ENCODE measurements around the gene SNX20.
A peak's percentile ranks its signal among the peaks of the same experiment; 100 is the strongest.

SNX20 gene

DNA sequence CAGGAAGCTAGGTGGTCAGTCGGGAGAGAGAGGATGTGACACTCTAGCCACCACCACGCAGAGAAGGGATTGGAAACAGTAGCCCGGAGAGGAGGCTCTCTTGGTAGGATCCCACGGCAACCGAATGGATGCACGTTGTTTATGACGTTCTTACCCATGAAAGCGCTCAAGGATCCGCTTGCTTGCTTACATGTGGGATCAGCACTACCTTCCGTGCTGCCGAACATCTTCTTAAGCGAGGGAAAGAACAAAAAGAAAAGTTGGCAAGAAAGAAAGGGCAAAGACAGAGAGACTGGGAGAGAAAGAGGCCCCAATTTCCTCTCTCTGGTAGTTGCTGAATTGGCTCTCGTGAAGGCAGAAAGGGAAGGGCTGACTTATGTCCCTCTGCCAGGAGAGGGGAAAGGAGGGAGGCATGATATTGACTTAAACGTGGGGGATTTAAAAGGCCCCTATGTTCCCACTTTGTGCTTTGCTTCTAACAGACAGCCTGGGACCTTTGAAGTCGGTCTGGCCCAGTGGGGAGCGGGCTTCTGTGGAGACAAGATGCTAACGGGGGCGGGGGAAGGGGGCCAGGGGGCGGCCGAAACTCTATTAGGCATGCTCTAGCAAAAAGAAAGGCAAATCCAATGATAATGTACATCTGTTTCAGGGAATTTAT, 35.4 kb downstream of the SNX20 start:
- H3K27me3 Mint-ChIP-seq (ENCODE audit: low read depth), result peaks cover 7% of the 10 kb centered on the region
- TF ChIP-seq, protein P1, sequence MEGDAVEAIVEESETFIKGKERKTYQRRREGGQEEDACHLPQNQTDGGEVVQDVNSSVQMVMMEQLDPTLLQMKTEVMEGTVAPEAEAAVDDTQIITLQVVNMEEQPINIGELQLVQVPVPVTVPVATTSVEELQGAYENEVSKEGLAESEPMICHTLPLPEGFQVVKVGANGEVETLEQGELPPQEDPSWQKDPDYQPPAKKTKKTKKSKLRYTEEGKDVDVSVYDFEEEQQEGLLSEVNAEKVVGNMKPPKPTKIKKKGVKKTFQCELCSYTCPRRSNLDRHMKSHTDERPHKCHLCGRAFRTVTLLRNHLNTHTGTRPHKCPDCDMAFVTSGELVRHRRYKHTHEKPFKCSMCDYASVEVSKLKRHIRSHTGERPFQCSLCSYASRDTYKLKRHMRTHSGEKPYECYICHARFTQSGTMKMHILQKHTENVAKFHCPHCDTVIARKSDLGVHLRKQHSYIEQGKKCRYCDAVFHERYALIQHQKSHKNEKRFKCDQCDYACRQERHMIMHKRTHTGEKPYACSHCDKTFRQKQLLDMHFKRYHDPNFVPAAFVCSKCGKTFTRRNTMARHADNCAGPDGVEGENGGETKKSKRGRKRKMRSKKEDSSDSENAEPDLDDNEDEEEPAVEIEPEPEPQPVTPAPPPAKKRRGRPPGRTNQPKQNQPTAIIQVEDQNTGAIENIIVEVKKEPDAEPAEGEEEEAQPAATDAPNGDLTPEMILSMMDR (IDR thresholded peaks at IDR 0.05; ENCODE audit: unreplicated experiment in 3 of 3), result no peak
- peak overlapping the region; percentile 94 to 96 (median 95) for H3K27ac Mint-ChIP-seq
- H3K9me3 Mint-ChIP-seq, result no peaks in the 10 kb centered on the region
- H3K4me3 Mint-ChIP-seq, result peak overlapping the region in 2 of 3 experiments; percentile 10 to 26
- peaks cover 38% of the 10 kb centered on the region for H3K4me1 Mint-ChIP-seq
- H3K36me3 Mint-ChIP-seq (ENCODE audit: low read depth), result peaks cover 21% of the 10 kb centered on the region

DNA sequence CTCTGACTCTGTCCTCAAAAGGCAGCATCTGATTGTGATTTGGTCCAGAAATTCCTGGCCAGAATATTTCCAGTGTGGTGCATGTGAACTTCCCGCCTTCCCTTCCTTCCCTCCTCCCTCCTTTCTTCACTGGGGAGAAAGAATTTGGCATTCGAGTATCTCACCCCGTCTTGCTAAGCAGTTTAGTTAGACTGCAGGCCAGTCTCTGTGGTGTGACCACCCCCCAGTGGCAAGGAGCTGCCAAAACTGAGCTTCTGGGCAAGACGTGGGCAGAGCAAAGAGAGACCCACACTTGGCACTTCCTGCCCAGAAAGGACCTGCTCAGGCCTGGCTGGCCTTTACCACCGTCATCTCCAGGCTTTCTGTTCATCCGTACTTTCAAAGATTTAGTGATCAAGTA, 36.4 kb downstream of the SNX20 start:
- Mint-ChIP-seq H3K27me3 (ENCODE audit: low read depth) (peaks cover 3% of the 10 kb centered on the region), H3K4me1 (peaks cover 47% of the 10 kb centered on the region), H3K36me3 (ENCODE audit: low read depth) (peaks cover 17% of the 10 kb centered on the region)

DNA sequence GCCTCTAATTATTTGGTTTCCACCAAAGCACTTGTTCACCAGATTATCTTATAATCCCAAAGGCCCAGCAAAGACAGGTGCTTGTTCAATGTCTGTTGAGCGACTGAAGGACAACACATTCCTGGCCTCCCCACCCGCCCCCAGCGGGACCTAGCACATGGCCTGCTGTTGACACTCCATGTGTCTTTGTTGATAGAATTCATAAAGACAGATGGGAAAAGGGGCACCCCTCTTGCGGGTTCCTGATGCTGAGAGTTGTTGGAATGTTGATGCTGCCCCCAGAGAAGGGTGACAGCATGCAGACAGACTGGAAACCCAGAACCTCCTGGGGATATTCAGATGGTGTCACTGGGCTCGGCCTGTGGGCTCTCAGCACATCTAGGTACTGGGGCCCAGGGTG, 36.9 kb downstream of the SNX20 start:
- no peak overlapping the region for H3K4me3 Mint-ChIP-seq
- TF ChIP-seq, protein P1 (IDR thresholded peaks at IDR 0.05; ENCODE audit: unreplicated experiment in 3 of 3), result no peak
- H3K36me3 Mint-ChIP-seq (ENCODE audit: low read depth), result peaks cover 14% of the 10 kb centered on the region
- peaks cover 52% of the 10 kb centered on the region for H3K4me1 Mint-ChIP-seq
- no peaks in the 10 kb centered on the region for H3K9me3 Mint-ChIP-seq
- peak overlapping the region in 1 of 3 experiments; percentile 95 for H3K27ac Mint-ChIP-seq
- peaks cover 3% of the 10 kb centered on the region for H3K27me3 Mint-ChIP-seq (ENCODE audit: low read depth)

More for the DNA sequence above, 36.4 kb downstream of the SNX20 start:
- TF ChIP-seq, protein P1 (IDR thresholded peaks at IDR 0.05; ENCODE audit: unreplicated experiment in 3 of 3), result peak; percentile 18 to 29 (median 23)
- peak overlapping the region; percentile 94 to 96 (median 95) for H3K27ac Mint-ChIP-seq
- H3K9me3 Mint-ChIP-seq, result no peaks in the 10 kb centered on the region
- H3K4me3 Mint-ChIP-seq, result peak overlapping the region in 2 of 3 experiments; percentile 1 to 18

DNA sequence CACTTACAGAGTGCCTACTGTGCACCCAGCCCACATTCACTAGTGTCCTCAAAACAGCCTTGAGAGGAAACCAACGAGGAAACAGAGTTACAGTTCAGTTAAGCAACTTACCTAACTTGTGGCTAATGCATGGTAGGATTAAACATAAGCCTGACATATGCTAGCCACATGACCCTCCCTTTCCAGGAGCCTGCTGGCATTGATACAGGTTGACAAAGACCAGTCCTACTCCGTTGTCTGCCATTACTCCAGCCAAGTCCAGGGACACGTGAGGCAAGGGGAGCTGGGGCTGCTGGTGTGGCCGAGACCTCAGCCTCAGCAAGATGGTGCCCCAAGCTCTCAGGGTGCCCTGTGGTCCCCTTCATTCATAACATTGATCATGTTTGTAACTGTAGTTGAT, 37.9 kb downstream of the SNX20 start:
- Mint-ChIP-seq H3K27ac (peak overlapping the region in 1 of 3 experiments; percentile 95), H3K4me3 (no peak overlapping the region), H3K36me3 (ENCODE audit: low read depth) (peaks cover 8% of the 10 kb centered on the region), H3K4me1 (peaks cover 48% of the 10 kb centered on the region), H3K9me3 (no peaks in the 10 kb centered on the region), H3K27me3 (ENCODE audit: low read depth) (peaks cover 3% of the 10 kb centered on the region)
- TF ChIP-seq, protein P1 (IDR thresholded peaks at IDR 0.05; ENCODE audit: unreplicated experiment in 3 of 3), result no peak

DNA sequence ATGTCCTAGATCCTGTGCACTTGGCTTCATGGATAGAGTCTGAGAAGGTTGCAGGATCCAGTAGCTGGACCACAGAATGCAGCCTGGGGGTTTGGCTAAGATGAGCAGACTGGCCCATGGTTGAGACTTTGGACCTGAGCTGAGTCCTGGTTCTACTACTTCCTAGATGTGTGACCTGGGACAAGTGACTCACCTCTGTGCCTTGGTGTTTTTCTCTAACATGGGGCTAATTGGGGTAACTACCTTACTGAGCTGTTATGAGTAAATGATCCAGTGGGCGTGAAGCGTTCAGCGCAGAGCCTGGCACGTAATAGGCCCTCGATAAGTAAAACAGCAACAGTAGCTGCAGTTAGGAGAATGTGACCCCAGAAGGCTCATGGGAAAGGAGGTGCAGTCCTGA, 38.8 kb downstream of the SNX20 start:
- peaks cover 53% of the 10 kb centered on the region for H3K4me1 Mint-ChIP-seq
- H3K27ac Mint-ChIP-seq, result no peak overlapping the region
- H3K4me3 Mint-ChIP-seq, result no peak overlapping the region
- peaks cover 3% of the 10 kb centered on the region for H3K27me3 Mint-ChIP-seq (ENCODE audit: low read depth)
- H3K9me3 Mint-ChIP-seq, result no peaks in the 10 kb centered on the region
- H3K36me3 Mint-ChIP-seq (ENCODE audit: low read depth), result peaks cover 5% of the 10 kb centered on the region
- TF ChIP-seq, protein P1 (IDR thresholded peaks at IDR 0.05; ENCODE audit: unreplicated experiment in 3 of 3), result no peak

DNA sequence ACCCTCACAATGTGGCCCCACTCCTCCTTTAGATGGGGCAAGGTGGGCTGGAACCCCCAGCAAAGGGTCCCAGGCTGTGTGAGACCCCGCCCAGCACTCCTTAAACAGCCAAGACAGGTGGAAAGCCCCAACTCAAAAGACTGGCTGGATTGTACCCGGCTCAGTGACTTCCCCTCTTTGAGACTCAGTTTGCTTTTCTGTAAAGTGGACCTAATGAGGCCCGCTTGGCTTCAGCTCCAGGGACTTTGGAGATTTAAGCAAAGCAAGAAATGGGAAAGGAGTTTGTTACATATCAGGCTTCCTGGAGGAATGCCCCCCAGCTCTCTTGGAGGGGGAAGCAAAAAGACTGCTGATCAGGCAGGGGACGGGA, 39.3 kb downstream of the SNX20 start:
- no peaks in the 10 kb centered on the region for H3K9me3 Mint-ChIP-seq
- H3K27ac Mint-ChIP-seq, result no peak overlapping the region
- TF ChIP-seq, protein P1 (IDR thresholded peaks at IDR 0.05; ENCODE audit: unreplicated experiment in 3 of 3), result no peak
- no peak overlapping the region for H3K4me3 Mint-ChIP-seq
- H3K27me3 Mint-ChIP-seq (ENCODE audit: low read depth), result no peaks in the 10 kb centered on the region
- H3K4me1 Mint-ChIP-seq, result peaks cover 53% of the 10 kb centered on the region
- no peaks in the 10 kb centered on the region for H3K36me3 Mint-ChIP-seq (ENCODE audit: low read depth)
